HL-60/S4 treated with retinoic acid at 250 ng/mL for 4 days and 3 days (cell line): ENCODE data around the gene RAPGEF2.
"Not testable (repeated sequence)": the region's sequence is repeated elsewhere in the genome, so short reads cannot be mapped to it uniquely, and the experiment has no call there.

Source experiments
- in situ Hi-C: fragments of 300-500 bp; cut with MboI; formaldehyde crosslinking; loops from 2 replicates; pipeline ENCODE4 v1.7.0; 2022; ENCODE audit warnings: low sequenced_read_pairs

RAPGEF2 gene

GRCh38 chr4:159102622-159103383 lies at the start of gene RAPGEF2:
RAPGEF2 (plus strand) TSS chr4:159103079; CDS start chr4:159104163, 1,084 bp downstream.
- in situ Hi-C loops, result no loop called here

GRCh38 chr4:159055833-159056232 lies 47.0 kb upstream of the RAPGEF2 start:
- in situ Hi-C loops, result no loop called here

GRCh38 chr4:159060161-159060560 lies 42.7 kb upstream of the RAPGEF2 start:
- in situ Hi-C loops, result no loop called here

- in situ Hi-C loops, result no loop called here
Observed at GRCh38 chr4:159062381-159062780, 40.5 kb upstream of the RAPGEF2 start.

GRCh38 chr4:159065513-159066240 lies 37.2 kb upstream of the RAPGEF2 start:
- in situ Hi-C loops, result no loop called here

GRCh38 chr4:159068139-159068538 lies 34.7 kb upstream of the RAPGEF2 start:
- in situ Hi-C loops, result not testable (repeated sequence)

GRCh38 chr4:159069922-159070321 lies 33.0 kb upstream of the RAPGEF2 start:
- in situ Hi-C loops, result no loop called here

- in situ Hi-C loops, result no loop called here
Observed at GRCh38 chr4:159070742-159071141, 32.1 kb upstream of the RAPGEF2 start.

GRCh38 chr4:159071178-159071968 lies 31.5 kb upstream of the RAPGEF2 start:
- in situ Hi-C loops, result no loop called here

- in situ Hi-C loops, result no loop called here
Observed at GRCh38 chr4:159071969-159072765, 30.7 kb upstream of the RAPGEF2 start.

- in situ Hi-C loops, result no loop called here
Observed at GRCh38 chr4:159075531-159075932, 27.3 kb upstream of the RAPGEF2 start.

- in situ Hi-C loops, result not testable (repeated sequence)
Observed at GRCh38 chr4:159077018-159077417, 25.9 kb upstream of the RAPGEF2 start.

- in situ Hi-C loops, result no loop called here
Observed at GRCh38 chr4:159077702-159078495, 25.0 kb upstream of the RAPGEF2 start.

GRCh38 chr4:159079074-159079473 lies 23.8 kb upstream of the RAPGEF2 start:
- in situ Hi-C loops, result no loop called here

- in situ Hi-C loops, result no loop called here
Observed at GRCh38 chr4:159086606-159087005, 16.3 kb upstream of the RAPGEF2 start.

- in situ Hi-C loops, result no loop called here
Observed at GRCh38 chr4:159090255-159090654, 12.6 kb upstream of the RAPGEF2 start.

GRCh38 chr4:159094156-159094555 lies 8.7 kb upstream of the RAPGEF2 start:
- in situ Hi-C loops, result not testable (repeated sequence)

GRCh38 chr4:159096434-159096833 lies 6.4 kb upstream of the RAPGEF2 start:
- in situ Hi-C loops, result no loop called here

GRCh38 chr4:159097144-159097543 lies 5.7 kb upstream of the RAPGEF2 start:
- in situ Hi-C loops, result no loop called here

- in situ Hi-C loops, result no loop called here
Observed at GRCh38 chr4:159097785-159098184, 5.1 kb upstream of the RAPGEF2 start.
